Smooth muscle cell (in vitro differentiated cells): ENCODE measurements around the gene INSM2. TPM values are rescaled to one million over a fixed set of nuclear protein-coding genes. Genes with fewer than 3 reads are reported as not detected.

Experiments
- DNase-seq: peaks from one replicate; lab custom pipeline; 2025; ENCODE audit not compliant: unreplicated experiment; lab: John Stamatoyannopoulos, UW
- H2AFZ ChIP-seq: fragments of 200-600 bp; sonication (generic); 2 replicates; pipeline ENCODE4 v1.6.0; 2016; ENCODE audit warnings: antibody characterized with exemption, low read depth, mild to moderate bottlenecking
- H3F3A ChIP-seq: fragments of 200-600 bp; sonication (generic); 2 replicates; pipeline ENCODE4 v1.6.0; 2017; ENCODE audit warnings: antibody characterized with exemption, low read depth
- H3K27ac ChIP-seq: fragments of 200-600 bp; sonication (generic); 2 replicates; pipeline ENCODE4 v1.5.1; 2016; ENCODE audit warnings: low read depth, mild to moderate bottlenecking
- H3K27me3 ChIP-seq: fragments of 200-600 bp; sonication (generic); 2 replicates; pipeline ENCODE4 v1.6.1; 2016; ENCODE audit warnings: low read depth, mild to moderate bottlenecking
- H3K36me3 ChIP-seq: fragments of 200-600 bp; sonication (generic); 2 replicates; pipeline ENCODE4 v1.5.1; 2016; ENCODE audit warnings: low read depth
- H3K4me1 ChIP-seq: fragments of 200-600 bp; sonication (generic); 2 replicates; pipeline ENCODE4 v1.5.1; 2016; ENCODE audit warnings: low read depth
- H3K4me2 ChIP-seq: fragments of 200-600 bp; sonication (generic); 2 replicates; pipeline ENCODE4 v1.6.0; 2016; ENCODE audit warnings: mild to moderate bottlenecking
- H3K4me3 ChIP-seq: fragments of 200-600 bp; sonication (generic); 2 replicates; pipeline ENCODE4 v1.5.1; 2016; ENCODE audit warnings: mild to moderate bottlenecking
- H3K79me2 ChIP-seq: fragments of 200-600 bp; sonication (generic); 2 replicates; pipeline ENCODE4 v1.6.0; 2016; ENCODE audit warnings: low read depth, mild to moderate bottlenecking
- H3K9ac ChIP-seq: fragments of 200-600 bp; sonication (generic); 2 replicates; pipeline ENCODE4 v1.6.0; 2016; ENCODE audit warnings: low read depth
- H3K9me3 ChIP-seq: fragments of 200-600 bp; sonication (generic); replicated peaks from 2 replicates; pipeline ENCODE4 v1.5.1; 2016; ENCODE audit warnings: low read depth
- H4K20me1 ChIP-seq: fragments of 200-600 bp; sonication (generic); 2 replicates; pipeline ENCODE4 v1.6.0; 2016; ENCODE audit warnings: low read depth
- whole genome bisulfite sequencing: methylation state at CpG from one replicate; pipeline ENCODE4 v1.1.7; 2016; ENCODE audit warnings: low lambda C conversion rate; 5-methylcytosine and 5-hydroxymethylcytosine counted together
- polyA plus RNA-seq: library from polyadenylated mRNA; unstranded; fragments of >200 nt; fragmentation: Nextera tagmentation; extraction: Ambion mirVana; gene quantifications from 2 replicates; pipeline ENCODE4 v1.2.1, GENCODE V29; 2016
- total RNA-seq: library from RNA; depleted of rRNA; stranded (reverse); fragments of >200 nt; gene quantifications from 2 replicates; pipeline ENCODE4 v1.2.3, GENCODE V29; 2014
- TF ChIP-seq, protein P1 (sequence below): fragments of 200-600 bp; sonication (generic); IDR thresholded peaks from 2 replicates; pipeline ENCODE4 v1.5.1; 2017; ENCODE audit warnings: borderline replicate concordance, mild to moderate bottlenecking, antibody characterized with exemption; ENCODE audit not compliant: insufficient read depth, poor library complexity, severe bottlenecking

Gene INSM2
- total and polyA plus RNA-seq, 2 experiments from 2014 or later: not detected

DNA sequence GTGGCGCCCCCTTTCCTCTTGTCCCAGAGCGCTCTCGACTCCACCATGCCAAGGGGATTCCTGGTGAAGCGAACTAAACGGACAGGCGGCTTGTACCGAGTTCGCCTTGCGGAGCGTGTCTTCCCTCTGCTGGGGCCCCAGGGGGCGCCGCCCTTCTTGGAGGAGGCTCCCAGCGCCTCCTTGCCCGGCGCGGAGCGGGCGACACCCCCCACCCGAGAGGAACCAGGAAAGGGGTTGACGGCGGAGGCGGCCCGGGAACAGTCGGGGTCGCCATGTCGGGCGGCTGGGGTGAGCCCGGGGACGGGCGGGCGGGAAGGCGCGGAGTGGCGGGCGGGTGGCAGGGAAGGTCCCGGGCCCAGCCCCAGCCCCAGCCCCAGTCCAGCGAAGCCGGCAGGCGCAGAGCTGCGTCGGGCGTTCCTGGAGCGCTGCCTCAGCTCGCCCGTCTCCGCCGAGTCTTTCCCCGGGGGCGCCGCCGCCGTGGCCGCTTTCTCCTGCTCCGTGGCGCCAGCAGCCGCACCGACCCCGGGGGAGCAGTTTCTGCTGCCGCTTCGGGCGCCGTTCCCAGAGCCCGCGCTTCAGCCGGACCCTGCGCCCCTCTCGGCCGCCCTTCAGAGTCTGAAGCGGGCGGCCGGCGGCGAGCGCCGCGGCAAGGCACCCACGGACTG, 376 bp downstream of the INSM2 start:
- Histone ChIP-seq H3K36me3 (no peaks in the 10 kb centered on the region), H3K9ac (no peak overlapping the region), H4K20me1 (peaks cover 6% of the 10 kb centered on the region), H3K79me2 (no peaks in the 10 kb centered on the region), H3F3A (no peaks in the 10 kb centered on the region), H3K4me1 (peaks cover 12% of the 10 kb centered on the region), H3K27me3 (peaks cover 82% of the 10 kb centered on the region), H3K9me3 (no peaks in the 10 kb centered on the region), H3K4me2 (peak overlapping the region; percentile 99), H3K27ac (no peak overlapping the region), H3K4me3 (peak overlapping the region; percentile 64), H2AFZ (peak overlapping the region; percentile 80)
- TF ChIP-seq, protein P1, sequence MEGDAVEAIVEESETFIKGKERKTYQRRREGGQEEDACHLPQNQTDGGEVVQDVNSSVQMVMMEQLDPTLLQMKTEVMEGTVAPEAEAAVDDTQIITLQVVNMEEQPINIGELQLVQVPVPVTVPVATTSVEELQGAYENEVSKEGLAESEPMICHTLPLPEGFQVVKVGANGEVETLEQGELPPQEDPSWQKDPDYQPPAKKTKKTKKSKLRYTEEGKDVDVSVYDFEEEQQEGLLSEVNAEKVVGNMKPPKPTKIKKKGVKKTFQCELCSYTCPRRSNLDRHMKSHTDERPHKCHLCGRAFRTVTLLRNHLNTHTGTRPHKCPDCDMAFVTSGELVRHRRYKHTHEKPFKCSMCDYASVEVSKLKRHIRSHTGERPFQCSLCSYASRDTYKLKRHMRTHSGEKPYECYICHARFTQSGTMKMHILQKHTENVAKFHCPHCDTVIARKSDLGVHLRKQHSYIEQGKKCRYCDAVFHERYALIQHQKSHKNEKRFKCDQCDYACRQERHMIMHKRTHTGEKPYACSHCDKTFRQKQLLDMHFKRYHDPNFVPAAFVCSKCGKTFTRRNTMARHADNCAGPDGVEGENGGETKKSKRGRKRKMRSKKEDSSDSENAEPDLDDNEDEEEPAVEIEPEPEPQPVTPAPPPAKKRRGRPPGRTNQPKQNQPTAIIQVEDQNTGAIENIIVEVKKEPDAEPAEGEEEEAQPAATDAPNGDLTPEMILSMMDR: no peak
- no peak for DNase-seq
- WGBS: 9% methylated on average over 61 of the region's 77 CpGs

DNA sequence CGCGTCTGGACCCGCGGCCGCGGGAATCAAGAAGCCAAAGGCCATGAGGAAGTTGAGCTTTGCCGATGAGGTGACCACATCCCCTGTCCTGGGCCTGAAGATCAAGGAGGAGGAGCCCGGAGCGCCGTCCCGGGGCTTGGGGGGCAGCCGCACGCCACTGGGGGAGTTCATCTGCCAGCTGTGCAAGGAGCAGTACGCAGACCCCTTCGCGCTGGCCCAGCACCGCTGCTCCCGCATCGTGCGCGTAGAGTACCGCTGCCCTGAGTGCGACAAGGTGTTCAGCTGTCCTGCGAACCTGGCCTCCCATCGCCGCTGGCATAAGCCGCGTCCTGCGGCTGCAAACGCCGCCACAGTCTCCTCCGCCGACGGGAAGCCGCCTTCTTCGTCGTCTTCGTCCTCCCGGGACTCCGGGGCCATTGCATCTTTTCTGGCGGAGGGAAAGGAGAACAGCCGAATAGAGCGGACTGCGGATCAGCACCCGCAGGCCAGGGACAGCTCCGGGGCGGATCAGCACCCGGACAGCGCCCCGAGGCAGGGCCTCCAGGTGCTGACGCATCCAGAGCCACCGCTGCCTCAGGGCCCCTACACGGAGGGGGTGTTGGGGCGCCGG, 1.0 kb downstream of the INSM2 start:
- TF ChIP-seq, protein P1: no peak
- H2AFZ ChIP-seq: no peak overlapping the region
- H3K4me3 ChIP-seq: peak overlapping the region; percentile 64
- no peaks in the 10 kb centered on the region for H3K36me3 ChIP-seq
- H3K27ac ChIP-seq: no peak overlapping the region
- no peak overlapping the region for H3K9ac ChIP-seq
- H3K79me2 ChIP-seq: no peaks in the 10 kb centered on the region
- peaks cover 12% of the 10 kb centered on the region for H3K4me1 ChIP-seq
- H3K27me3 ChIP-seq: peaks cover 76% of the 10 kb centered on the region
- 6% methylated on average over 52 of the region's 55 CpGs for WGBS
- no peaks in the 10 kb centered on the region for H3F3A ChIP-seq
- H3K9me3 ChIP-seq: no peaks in the 10 kb centered on the region
- H3K4me2 ChIP-seq: peak overlapping the region; percentile 99
- H4K20me1 ChIP-seq: peaks cover 6% of the 10 kb centered on the region
- DNase-seq: peak; percentile 17

DNA sequence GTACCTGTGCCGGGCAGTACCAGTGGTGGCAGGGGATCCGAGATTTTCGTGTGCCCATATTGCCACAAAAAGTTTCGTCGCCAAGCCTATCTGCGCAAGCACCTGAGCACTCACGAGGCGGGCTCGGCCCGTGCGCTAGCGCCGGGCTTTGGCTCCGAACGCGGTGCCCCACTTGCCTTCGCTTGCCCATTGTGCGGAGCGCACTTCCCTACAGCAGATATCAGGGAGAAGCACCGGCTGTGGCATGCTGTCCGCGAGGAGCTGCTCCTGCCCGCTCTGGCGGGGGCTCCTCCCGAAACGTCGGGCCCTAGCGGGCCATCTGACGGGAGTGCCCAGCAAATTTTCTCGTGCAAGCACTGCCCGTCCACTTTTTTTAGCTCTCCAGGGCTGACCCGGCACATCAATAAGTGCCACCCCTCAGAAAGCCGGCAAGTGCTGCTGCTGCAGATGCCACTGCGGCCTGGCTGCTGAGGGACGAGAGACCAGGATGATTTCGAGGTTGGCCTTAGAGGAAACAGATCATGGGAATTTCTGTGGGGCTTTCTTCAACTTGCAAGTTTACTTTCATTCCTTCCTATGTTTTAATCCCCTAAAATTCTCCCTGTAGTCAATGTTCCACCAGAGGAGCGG, 1.6 kb downstream of the INSM2 start:
- peaks cover 70% of the 10 kb centered on the region for H3K27me3 ChIP-seq
- peaks cover 6% of the 10 kb centered on the region for H4K20me1 ChIP-seq
- peak overlapping the region; percentile 99 for H3K4me2 ChIP-seq
- H2AFZ ChIP-seq: no peak overlapping the region
- H3K79me2 ChIP-seq: no peaks in the 10 kb centered on the region
- H3K4me3 ChIP-seq: peak overlapping the region; percentile 64
- H3K4me1 ChIP-seq: peaks cover 12% of the 10 kb centered on the region
- no peak for DNase-seq
- H3K27ac ChIP-seq: no peak overlapping the region
- TF ChIP-seq, protein P1: no peak
- no peaks in the 10 kb centered on the region for H3K9me3 ChIP-seq
- H3K36me3 ChIP-seq: no peaks in the 10 kb centered on the region
- 18% methylated on average over 32 of the region's 37 CpGs for WGBS
- H3F3A ChIP-seq: no peaks in the 10 kb centered on the region
- H3K9ac ChIP-seq: no peak overlapping the region
